ENCODE results near the gene MCF2L2.
A peak's percentile ranks its signal among the peaks of the same experiment; 100 is the strongest.
"Not testable (repeated sequence)": the region's sequence is repeated elsewhere in the genome, so short reads cannot be mapped to it uniquely, and the experiment has no call there.

MCF2L2 gene

DNA sequence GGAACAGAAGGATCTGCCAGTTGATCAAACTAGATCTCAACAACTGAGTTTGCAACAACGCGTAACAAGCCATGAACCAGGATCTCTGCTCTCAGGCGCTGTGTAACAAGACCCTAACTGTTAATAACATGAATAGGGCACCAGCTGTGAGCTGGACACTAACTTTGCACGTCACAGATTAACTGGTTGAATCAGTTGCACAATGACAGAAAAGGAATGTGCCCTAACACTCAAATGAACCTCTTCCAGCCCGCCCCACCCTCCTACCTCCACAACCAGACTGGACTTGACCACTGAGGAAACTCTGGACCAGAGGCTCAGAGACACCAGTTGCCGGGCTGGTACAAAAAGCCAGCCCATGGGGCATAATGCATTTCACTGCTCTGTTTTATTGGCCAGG lies 34.3 kb downstream of the MCF2L2 start:
- DNase-seq, result no peak

DNA sequence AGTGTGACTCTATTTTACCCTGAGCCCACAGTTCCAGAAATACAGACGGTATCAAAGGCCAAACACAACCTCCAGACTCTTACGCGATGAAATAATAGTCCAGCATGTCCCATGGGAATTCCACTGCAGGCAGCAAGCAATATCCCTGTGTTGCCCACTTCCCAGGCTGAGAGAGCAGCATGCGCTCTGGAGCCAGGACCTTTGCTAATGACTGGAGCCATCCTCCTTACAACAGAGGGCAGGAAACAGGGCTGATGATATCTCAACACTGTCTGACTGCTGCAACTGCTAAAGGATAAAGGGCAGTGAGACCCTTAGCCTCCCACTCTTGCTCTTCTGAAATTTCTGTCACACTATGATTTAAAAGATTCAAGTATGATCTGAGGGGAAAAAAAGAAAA lies 34.8 kb downstream of the MCF2L2 start:
- DNase-seq, result no peak

DNA sequence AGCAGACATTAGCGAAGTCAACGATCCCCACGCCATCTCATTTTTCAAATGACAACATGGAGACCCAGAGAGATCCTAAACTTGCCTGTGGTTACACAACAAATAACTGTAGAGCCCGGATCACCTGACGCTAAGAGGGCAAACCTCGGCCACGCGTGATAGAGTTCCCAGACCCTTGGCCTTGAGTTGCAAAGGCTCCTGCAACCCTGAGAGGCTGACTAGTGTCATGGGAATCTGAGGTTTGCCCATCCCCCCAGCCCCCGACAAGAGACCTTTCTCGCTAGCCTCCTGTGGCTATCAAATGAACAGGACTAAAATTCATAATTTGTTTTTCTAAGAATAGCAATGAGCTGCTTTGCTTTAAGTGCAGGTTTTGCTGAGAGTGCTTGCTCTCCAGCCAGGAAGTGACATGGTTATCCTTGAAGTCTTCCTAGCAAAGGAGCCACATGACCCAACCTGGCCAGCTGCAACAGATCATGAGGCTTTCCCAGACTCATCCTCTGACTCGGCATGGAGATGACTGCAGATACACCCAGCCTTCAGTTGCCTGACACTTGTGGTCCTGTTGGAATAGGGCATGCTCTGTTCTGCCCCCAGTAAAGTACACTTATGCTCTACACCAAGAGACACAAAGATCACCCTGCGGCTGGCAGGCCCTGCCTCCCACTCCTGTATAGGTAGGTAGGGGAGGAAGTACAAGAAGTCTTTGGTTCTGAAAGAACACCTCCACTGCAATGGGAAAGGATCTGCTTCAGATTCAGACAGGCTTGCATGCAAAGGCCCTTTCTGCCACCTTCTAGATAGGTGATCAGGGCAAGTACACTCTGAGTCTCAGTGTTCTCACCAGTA lies 36.0 kb downstream of the MCF2L2 start:
- DNase-seq, result no peak

DNA sequence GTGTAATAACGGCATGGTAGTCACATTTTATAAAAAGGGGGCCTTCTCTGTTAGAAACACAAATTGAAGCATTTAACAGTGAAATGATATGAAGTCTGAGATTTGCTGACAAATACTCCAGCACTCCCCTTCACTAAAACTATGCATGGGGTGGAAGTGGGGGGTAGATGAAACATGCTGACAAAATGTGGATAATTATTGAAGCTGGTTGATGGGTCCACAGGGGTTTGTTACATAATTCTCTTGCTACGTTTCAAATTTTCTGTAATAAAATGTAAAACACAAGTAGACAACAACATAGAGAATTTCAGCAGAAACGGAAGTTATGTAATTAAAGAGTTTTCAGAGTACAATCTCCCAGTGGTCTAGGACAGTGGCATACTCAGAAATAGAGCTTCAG lies 37.0 kb downstream of the MCF2L2 start:
- DNase-seq, result no peak

DNA sequence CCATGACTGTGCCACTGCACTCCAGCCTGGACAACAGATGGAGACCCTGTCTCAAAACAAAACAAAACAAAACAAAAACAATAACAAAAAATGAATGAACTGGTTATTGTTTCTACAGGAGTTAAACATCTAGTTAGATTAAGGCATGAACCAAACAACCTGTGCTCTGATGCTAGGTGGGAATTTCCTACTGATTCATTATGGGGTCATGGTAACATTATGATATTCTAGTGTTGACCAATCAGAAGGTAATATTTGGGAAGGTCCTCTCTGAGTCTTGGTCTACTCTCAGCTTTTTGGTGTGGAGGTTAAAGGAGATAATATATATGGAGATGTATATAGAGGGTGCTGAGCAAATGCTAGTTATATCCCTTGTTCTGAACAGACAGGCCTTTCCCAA lies 37.6 kb downstream of the MCF2L2 start:
- no peak for DNase-seq

DNA sequence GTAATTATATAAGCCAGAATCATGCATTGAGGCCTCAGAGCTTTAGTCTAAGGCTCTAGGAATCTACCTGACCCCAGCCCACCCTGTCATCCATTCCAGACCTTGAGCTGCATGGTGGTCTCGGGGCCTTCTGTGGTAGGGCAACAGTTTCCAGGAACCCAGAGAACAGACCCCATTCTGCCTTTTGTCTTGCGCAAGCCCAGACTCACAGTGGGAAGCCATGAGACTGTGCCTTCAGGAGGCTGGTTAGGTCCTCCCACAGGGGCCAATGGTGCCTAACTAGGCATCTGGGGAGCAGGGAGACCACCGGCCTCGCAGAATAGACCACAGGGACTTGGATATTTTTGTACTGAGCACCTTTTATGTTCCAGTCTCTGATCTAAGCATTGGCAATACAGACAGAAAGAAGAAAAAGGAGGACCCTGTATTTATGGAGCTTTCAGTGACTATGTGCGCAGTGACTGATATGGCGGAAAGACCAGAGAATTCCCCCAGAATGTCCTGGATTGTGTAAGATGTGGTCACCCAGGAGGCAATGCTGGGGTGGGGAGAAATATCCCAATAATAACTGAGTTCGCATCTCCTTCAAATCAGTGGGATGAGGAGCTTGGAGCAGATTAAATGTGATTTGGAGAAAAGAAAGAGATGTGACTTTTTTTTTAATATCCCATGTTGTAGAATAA lies 40.1 kb downstream of the MCF2L2 start:
- DNase-seq, result no peak

DNA sequence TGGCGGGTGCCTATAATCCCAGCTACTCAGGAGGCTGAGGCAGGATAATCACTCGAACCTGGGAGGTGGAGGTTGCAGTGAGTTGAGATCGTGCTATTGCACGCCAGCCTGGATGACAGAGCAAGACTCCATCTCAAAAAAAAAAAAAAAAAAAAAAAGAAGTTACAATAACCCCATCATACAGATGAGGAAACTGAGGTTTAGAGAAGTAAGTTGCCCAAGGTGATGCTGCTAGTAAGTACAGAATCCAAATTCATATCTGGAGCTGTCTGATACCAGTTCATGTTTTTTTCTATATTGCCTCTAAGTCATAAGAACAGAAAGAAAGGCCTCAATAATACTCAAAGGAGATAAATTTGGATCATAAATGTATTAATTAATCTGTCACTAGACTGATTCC lies 40.6 kb downstream of the MCF2L2 start:
- no peak for DNase-seq

DNA sequence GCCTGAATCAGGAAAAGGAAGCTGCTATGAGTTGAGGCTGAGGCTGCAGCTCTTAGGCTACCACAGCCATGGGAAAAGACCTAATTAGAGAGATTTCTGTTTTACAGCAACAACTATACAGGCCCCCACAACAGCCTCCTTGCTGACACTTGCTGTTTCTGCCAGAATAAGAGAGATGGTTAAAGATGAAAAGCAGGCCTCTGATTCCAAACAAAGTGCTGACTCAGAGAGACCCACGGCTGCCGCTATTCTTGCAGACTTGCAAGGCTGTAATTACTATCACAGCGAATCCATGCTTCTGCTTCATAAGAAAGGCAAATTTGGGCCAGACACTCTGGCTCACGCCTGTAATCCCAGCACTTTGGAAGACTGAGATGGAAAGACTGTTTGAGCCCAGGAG lies 41.8 kb downstream of the MCF2L2 start:
- no peak for DNase-seq

DNA sequence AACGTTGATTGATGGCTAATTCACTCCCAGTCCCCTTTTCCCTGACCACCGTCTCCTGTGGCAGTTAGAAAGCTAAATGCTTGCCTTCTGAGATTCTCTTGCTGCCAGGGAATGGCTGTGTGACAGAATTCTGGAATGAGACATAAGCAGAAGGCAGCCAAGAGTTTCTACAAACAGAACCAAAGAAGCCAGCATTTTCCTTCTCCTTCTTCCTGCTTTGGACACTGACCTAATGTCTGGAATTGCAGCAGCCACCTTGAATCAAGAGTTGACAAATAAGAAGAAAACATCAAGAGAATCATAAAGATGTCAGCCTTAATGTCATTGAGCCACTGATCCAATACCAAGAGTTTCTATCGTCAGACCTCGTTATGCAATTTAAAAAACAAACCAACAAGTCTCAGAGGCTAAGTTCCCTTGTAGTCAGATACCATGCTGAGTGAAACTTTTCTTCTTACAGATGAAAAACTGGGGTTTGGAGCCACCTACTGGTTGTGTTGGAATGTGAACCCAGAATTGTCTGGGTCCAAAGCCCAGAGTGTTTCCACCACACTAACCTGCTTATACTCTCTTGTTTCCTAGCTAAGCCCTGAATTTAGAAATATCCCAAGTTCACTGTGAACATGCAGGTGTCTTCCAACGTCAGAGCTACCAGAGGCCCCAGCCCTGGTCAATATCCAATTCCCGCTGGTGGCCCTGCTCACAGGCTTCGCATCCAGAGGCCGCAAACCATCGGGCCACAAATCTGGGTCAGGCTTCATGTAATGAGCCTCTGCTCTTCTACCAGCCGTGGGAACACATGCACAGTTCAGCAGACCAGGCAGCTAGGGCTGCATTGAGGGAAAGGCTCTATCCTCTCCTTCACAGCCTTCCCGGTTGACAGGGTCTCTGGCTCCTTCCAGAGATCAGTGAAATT lies 42.5 kb downstream of the MCF2L2 start:
- peak; percentile 76 for DNase-seq

DNA sequence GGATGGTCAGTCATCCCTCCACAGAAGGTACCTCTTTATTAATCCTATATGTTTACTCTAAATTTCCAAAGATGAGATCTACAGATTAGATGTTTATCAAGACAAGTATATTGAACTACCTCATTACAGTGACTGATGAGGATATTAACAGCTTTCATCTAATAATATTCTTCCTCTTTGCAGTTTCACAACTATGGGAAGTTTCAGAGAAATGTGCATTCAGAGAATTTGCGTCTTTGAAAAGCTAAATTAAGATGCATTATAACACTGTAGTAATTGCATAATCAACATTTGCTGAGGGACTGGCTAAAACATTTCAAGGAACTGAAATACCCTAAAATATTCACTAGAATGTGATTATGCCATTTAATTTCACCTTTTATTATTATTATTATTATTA lies 46.7 kb downstream of the MCF2L2 start:
- no peak for DNase-seq

DNA sequence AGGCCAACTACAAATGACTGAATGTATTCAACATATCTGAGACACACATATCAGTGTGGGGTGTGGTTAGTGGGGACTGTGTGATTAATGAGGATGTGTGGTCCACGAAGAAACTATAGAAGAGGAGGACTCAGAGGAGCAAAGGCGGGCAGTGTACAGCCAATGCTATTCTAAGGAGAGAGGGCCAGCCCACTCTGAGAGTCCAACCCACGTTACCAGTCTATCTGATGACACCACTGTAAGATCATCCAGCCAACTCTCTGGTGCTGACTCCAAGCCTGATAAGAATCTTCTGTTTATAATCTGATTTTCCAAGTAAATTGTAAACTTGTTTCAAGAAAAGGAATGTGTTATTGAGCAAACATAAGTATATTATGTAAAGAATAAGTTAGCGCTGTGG lies 47.2 kb downstream of the MCF2L2 start:
- no peak for DNase-seq

DNA sequence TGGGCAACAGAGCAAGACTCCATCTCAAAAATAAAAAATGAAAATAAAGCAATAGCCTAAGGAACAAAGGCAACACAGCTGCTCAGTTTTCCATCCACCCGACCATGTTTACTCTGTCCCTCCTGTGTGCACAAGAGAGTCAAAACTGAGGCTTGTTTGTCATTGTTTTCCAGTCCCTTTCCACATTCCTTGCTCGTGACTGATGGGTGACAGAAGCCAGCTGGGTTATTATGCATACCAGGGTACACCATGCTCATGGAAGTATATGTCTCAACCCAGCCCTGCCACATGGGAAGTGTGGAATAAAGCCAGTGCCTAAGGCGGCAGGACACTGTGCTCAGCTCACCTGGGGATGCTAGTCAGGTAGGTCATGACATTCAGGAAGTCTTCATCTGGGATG lies 49.5 kb downstream of the MCF2L2 start:
- no peak for DNase-seq

DNA sequence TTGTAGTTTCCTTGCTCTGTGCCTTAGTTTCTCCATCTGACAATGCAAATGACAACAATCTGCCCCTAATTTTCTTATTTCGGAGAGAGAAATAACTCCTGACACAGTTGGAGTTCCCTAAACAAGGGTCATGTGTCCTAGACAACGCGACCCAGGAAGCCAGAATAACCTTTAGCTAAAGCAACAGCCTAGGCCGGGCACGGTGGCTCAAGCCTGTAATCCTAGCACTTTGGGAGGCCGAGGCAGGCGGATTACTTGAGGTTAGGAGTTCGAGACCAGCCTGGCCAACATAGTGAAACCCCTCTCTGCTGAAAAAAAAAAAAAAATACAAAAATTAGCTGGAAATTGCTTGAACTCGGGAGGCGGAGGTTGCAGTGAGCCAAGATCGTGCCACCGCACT lies 49.9 kb downstream of the MCF2L2 start:
- no peak for DNase-seq

DNA sequence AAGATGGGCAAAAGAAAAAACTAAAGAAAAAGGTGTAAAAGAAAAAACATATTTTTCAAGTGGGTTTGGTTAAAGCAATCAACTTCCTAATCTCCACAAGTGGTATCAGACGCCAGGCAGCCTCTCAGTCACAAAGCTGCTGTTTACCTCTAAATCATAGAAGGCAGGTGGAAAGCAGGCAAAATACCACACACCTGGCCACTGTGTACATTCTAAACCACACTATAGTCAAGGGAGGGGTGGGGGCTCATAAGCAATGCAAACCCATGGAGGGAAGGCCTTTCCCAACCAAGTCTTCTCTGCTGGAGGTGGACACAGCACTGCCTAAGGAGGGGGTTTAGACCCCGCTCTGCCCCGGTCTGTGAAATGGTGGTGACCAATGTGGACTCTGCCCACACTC lies 50.4 kb downstream of the MCF2L2 start:
- DNase-seq, result no peak

DNA sequence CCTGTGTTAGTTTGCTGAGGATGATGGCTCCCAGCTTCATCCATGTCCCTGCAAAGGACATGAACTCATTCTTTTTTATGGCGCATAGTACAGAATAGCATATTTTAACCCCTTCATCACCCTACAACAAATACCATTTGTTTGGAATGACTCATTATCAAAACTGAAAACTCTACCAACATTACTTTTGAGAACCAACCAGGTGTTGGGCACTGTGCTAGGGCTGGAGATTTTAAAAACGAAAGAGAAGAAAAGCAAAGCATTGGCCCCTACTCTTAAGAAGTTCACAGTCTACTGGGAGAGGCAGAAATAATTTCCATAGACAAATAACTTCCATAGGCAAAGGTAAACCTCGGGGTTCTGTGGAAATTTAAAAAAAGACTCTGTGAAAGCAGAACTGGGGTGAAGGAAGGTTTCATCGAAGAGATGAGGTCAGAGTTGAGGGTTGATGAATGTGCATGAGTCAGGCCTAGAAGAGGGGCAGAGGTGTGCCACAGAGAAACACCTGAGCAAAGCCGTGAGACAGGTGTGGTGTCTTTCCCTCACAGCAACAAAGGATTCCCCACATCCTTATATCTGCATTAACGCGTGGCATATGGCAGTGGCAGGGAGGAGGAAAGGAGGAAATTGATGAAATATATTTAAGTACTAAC lies 51.0 kb downstream of the MCF2L2 start:
- DNase-seq, result no peak

DNA sequence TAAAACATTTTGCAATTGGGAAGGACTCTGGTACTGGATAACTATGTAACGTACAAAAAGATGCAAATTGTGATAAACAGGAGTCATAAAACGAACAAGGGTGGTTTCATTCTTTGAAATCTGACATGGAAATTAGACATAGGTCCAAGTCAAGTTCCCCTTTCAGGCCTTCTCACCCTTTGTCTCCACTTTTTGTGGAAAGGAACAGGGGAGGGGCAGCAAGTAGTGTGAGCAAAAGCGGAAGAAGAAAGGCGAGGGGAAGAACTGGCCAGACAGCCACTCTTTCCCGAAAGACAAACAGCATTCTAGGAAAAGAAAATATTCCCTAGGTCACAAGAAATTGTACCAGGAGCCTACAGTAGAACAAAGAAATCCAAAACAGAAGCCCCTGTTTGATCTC lies 52.6 kb downstream of the MCF2L2 start:
- DNase-seq, result no peak

DNA sequence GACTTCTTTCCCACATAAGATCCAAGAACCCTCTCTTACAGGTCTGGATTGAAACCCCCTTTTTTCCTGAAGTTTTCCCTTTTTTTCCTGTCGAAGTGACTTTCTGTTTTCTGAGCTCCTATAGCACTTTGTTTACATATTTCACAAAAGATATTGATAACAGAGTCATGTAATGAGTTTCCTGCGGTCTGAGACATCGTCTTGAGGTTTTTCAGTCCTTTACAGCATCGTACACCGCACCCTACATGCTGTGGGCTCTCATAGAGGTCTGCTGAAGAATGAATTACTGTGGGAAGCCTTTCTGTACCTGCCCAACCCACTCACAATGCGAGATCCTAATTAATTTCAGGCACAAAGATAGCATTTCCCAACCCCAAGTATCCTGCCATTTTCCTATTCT lies 53.1 kb downstream of the MCF2L2 start:
- DNase-seq, result no peak

DNA sequence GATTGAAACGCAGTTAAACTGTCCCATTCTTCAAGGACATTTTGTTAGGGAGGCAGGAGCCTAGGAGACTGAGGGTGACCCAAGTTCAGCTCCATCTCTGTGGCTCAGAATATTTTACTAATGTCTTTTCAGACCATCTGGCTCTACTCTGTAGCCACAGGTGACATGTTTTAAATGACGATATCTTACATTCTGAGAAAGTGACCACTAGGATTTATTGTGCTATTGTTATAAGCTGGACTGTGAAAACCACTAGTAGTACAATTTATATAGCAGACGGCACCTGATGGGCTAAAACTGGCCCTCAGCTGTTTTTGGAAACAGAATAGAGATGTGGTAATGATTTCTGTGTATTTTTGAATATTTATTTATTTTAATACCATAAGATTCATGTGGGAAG lies 55.5 kb downstream of the MCF2L2 start:
- no peak for DNase-seq

DNA sequence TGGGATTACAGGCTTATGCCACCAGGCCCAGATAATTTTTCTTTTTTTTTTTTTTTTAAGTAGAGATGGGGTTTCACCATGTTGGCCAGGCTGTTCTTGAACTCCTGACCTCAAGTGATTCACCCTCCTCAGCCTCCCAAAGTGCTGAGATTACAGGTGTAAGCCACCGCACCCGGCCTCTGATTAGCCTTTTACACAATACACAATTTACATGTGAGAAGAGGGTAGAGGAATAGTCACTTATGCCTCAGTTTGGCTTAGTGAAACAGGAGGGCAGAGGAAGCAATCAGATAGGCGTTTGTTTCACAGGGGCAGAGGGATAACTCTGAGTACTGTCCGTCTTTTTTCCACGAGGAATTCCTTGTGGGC lies 56.8 kb downstream of the MCF2L2 start:
- not testable (repeated sequence) for DNase-seq

DNA sequence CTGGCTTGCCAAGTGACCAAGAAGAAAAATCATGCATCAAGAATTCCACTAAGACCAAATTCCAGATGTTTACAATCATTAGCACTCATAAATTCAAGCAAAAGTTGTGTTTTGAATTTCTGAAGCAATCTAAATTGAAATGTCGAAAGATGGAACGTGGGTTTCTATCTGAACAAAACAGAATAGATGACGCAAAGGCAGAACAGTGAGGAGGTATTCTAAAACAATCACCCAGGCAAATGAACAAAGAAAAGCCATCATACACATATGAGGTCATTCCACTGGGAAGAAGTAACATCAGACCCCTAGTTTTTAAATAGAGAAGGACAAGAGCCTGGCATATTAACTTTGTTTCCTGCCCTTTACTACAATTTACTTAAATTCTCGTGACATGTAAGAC lies 58.0 kb downstream of the MCF2L2 start:
- no peak for DNase-seq

DNA sequence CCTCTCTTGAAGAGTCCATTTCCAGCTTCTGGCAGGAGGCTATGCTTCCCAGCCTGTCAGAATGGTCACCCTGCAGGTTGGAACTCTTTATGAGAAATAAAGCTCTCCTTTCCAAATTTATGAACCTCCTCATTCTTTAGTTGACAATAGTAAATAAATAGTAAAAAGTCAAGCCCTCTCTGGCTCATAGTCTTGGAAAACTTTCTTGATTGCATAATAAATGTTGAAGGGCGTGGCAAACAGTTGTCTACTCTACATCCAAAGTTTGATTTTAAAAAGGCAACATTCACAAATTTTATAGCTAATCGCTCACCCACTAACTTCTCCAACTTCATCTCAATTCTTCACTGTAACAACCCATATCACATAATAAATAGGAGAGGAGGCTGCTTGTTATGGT lies 58.8 kb downstream of the MCF2L2 start:
- DNase-seq, result no peak

DNA sequence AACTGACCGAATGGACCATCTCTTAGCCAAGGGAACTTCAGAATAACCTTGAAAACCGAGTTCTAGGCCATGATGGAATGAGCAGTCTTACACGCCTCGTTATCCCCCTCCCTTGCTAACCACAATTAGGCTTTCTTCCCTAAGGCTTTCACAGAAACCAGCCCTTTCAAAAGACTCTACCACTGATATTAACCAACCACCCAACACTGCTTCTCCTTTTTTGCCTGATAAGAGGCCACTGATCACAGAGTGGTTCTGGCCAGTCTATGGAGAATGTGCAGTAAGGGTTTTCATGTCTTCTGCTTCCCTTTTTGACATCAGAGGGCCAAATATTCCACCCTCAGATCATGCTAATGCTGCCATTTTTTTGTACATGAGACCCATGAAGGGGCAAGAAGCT lies 59.3 kb downstream of the MCF2L2 start:
- no peak for DNase-seq

DNA sequence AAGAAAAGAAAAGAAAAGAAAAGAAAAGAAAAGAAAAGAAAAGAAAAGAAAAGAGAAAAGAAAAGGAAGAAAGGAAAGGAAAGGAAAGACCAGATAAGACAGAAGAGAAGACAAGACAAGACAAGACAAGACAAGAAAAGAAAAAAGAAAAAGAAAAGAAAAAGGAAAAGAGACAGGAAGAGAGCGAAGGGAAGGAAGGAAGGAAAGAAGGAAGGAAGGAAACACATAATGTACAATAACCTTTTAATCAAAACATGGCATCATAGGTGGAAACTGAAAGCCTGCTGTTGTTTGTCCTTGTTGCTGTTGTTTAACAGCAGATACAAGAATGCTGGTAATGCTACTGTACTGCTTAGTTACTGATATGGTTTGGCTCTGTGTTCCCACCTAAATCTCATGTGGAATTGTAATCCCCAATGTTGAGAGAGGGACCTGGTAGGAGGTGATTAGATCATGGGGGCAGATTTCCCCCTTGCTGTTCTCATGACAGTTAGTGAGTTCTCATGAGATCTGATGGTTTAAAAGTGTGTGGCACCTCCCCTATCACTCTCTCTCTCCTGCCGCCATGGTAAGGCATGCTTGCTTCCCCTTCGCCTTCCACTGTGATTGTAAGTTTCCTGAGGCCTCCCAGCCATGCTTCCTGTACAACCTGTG lies 67.3 kb downstream of the MCF2L2 start:
- no peak for DNase-seq

Data from activated effector memory CD4-positive, alpha-beta T cell treated with anti-CD3 and anti-CD28 coated beads, Interleukin-2, amount 50 U/mL, for 16 hours (primary cell).